ENCODE measurements around the gene CFAP46.

- TF ChIP-seq CTCF (IDR thresholded peaks at IDR 0.05) (no peak), POLR2A (IDR thresholded peaks at IDR 0.05) (no peak)
Observed at GRCh38 chr10:132786884-132787494, 155.4 kb downstream of the CFAP46 start.

Measured in esophagus squamous epithelium (tissue), 4 donors.